ENCODE results near the gene CCDC73. TPM values are rescaled to one million over a fixed set of nuclear protein-coding genes. Genes with fewer than 3 reads are reported as not detected.
"Not testable (repeated sequence)": the region's sequence is repeated elsewhere in the genome, so short reads cannot be mapped to it uniquely, and the experiment has no call there.

The CCDC73 gene
- polyA plus RNA-seq, 1 donor (not counting 4 experiments of a cell fraction or from before 2014, with no cell fraction given): not detected

DNA sequence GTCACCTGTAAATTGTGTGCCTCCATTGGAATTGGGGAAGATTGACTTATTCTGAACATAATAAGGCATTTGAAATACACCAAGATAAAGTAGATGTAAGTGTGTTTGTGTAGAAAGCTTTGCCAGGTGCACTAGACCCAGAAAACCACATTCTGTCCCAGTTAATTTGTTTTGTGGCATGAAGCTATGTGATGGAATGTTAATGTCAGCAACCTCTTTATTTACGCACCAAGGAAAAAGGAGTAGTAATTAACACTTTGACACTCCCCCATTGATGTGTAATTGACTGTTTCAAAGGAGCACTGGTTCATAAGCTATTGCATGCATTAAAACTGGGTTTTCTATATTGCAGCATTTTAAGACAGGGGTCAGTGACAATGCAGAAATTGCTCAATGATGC, 196.5 kb downstream of the CCDC73 start:
- dilution Hi-C loops (cut with MboI; ENCODE audit: extremely low pct_ligation_motif_present, low sequenced_read_pairs): no loop called here
- Histone ChIP-seq H3K79me2 (ENCODE audit: control insufficient read depth, insufficient read depth, low read length) (peaks cover 11% of the 10 kb centered on the region), H2AFZ (ENCODE audit: control insufficient read depth, low read length) (no peak overlapping the region)

GRCh38 chr11:32596114-32596513, 198.3 kb downstream of the CCDC73 start:
- H4K20me1 ChIP-seq (ENCODE audit: control insufficient read depth, extremely low read depth, insufficient read depth, low read length); H3K4me3 ChIP-seq (ENCODE audit: control insufficient read depth in 2 of 3, extremely low read depth in 1 of 3, insufficient read depth in 2 of 3, low read depth in 1 of 3, low read length in 3 of 3); dilution Hi-C loops (cut with MboI; ENCODE audit: extremely low pct_ligation_motif_present, low sequenced_read_pairs); H2AFZ ChIP-seq (ENCODE audit: control insufficient read depth, low read length); H3K9ac ChIP-seq (ENCODE audit: control insufficient read depth, extremely low read depth, insufficient read depth, low read length); H3K9me1 ChIP-seq (ENCODE audit: control insufficient read depth, extremely low read depth, insufficient read depth, low read length); H3K27ac ChIP-seq (ENCODE audit: control insufficient read depth, insufficient read depth, low read length); H3K4me1 ChIP-seq (ENCODE audit: control insufficient read depth, extremely low read depth, insufficient read depth, low read length); FAIRE-seq; H3K4me2 ChIP-seq (ENCODE audit: control insufficient read depth, extremely low read depth, insufficient read depth, low read depth, low read length); H3K9me3 ChIP-seq (ENCODE audit: control insufficient read depth, low read depth, low read length); DNase-seq (ENCODE audit: low read depth, low spot score); H3K27me3 ChIP-seq (ENCODE audit: control insufficient read depth, extremely low read depth, insufficient read depth, low read length): not testable (repeated sequence)
- H3K36me3 ChIP-seq (ENCODE audit: control insufficient read depth in 2 of 2, extremely low read depth in 1 of 2, insufficient read depth in 2 of 2, low read length in 2 of 2): peaks cover 28 to 32% of the 10 kb centered on the region in 2 experiments
- H3K79me2 ChIP-seq (ENCODE audit: control insufficient read depth, insufficient read depth, low read length): peaks cover 23% of the 10 kb centered on the region

More for the DNA sequence above, 196.5 kb downstream of the CCDC73 start:
- H3K9me1 ChIP-seq (ENCODE audit: control insufficient read depth, extremely low read depth, insufficient read depth, low read length): no peaks in the 10 kb centered on the region
- no peak overlapping the region for H3K4me2 ChIP-seq (ENCODE audit: control insufficient read depth, extremely low read depth, insufficient read depth, low read depth, low read length)
- H4K20me1 ChIP-seq (ENCODE audit: control insufficient read depth, extremely low read depth, insufficient read depth, low read length): peaks cover 2% of the 10 kb centered on the region
- no peaks in the 10 kb centered on the region for H3K9me3 ChIP-seq (ENCODE audit: control insufficient read depth, low read depth, low read length)
- no peak for DNase-seq (ENCODE audit: low read depth, low spot score)
- H3K4me3 ChIP-seq (ENCODE audit: control insufficient read depth in 2 of 3, extremely low read depth in 1 of 3, insufficient read depth in 2 of 3, low read depth in 1 of 3, low read length in 3 of 3): no peak overlapping the region
- peaks cover 20 to 22% of the 10 kb centered on the region in 2 experiments for H3K36me3 ChIP-seq (ENCODE audit: control insufficient read depth in 2 of 2, extremely low read depth in 1 of 2, insufficient read depth in 2 of 2, low read length in 2 of 2)
- no peaks in the 10 kb centered on the region for H3K4me1 ChIP-seq (ENCODE audit: control insufficient read depth, extremely low read depth, insufficient read depth, low read length)
- TF ChIP-seq CTCF (optimal IDR thresholded peaks at IDR 0.05 in 1 of 3, IDR thresholded peaks at IDR 0.05 in 1 of 3, conservative IDR thresholded peaks at IDR 0.05 in 1 of 3; ENCODE audit: extremely low read depth in 1 of 3, insufficient read depth in 2 of 3, low read length in 3 of 3) (no peak), EZH2 (IDR thresholded peaks at IDR 0.05; ENCODE audit: low read length) (no peak)
- no peak for FAIRE-seq
- no peaks in the 10 kb centered on the region for H3K27me3 ChIP-seq (ENCODE audit: control insufficient read depth, extremely low read depth, insufficient read depth, low read length)
- no peak overlapping the region for H3K27ac ChIP-seq (ENCODE audit: control insufficient read depth, insufficient read depth, low read length)
- H3K9ac ChIP-seq (ENCODE audit: control insufficient read depth, extremely low read depth, insufficient read depth, low read length): no peak overlapping the region

DNA sequence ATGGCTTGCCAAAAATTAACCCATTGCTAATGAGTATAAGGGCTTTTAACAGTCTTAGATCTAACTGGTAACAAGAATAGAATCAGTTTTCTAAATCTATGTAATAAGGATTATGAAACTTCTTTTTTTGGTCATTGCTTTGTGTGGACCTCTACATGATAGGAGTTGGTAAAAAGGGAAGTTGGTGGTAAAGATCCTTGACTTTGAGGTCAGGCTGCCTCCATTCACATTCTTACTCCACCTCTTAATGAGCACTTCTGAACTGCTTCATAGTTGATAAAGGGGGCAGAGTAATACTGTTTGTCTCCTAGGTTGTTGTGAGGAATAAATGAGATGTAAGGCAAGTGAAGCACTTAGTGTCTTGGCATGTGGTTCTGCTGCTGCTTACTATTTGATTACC, 200.2 kb downstream of the CCDC73 start:
- H3K9ac ChIP-seq (ENCODE audit: control insufficient read depth, extremely low read depth, insufficient read depth, low read length): no peak overlapping the region
- H3K79me2 ChIP-seq (ENCODE audit: control insufficient read depth, insufficient read depth, low read length): peaks cover 31% of the 10 kb centered on the region
- TF ChIP-seq EZH2 (IDR thresholded peaks at IDR 0.05; ENCODE audit: low read length) (no peak), CTCF (optimal IDR thresholded peaks at IDR 0.05 in 1 of 3, IDR thresholded peaks at IDR 0.05 in 1 of 3, conservative IDR thresholded peaks at IDR 0.05 in 1 of 3; ENCODE audit: extremely low read depth in 1 of 3, insufficient read depth in 2 of 3, low read length in 3 of 3) (no peak)
- no peaks in the 10 kb centered on the region for H3K4me1 ChIP-seq (ENCODE audit: control insufficient read depth, extremely low read depth, insufficient read depth, low read length)
- no peak for FAIRE-seq
- no peak overlapping the region for H3K4me3 ChIP-seq (ENCODE audit: control insufficient read depth in 2 of 3, extremely low read depth in 1 of 3, insufficient read depth in 2 of 3, low read depth in 1 of 3, low read length in 3 of 3)
- no peaks in the 10 kb centered on the region for H4K20me1 ChIP-seq (ENCODE audit: control insufficient read depth, extremely low read depth, insufficient read depth, low read length)
- no peak overlapping the region for H3K27ac ChIP-seq (ENCODE audit: control insufficient read depth, insufficient read depth, low read length)
- H3K9me3 ChIP-seq (ENCODE audit: control insufficient read depth, low read depth, low read length): no peaks in the 10 kb centered on the region
- H3K27me3 ChIP-seq (ENCODE audit: control insufficient read depth, extremely low read depth, insufficient read depth, low read length): no peaks in the 10 kb centered on the region
- no peak overlapping the region for H3K4me2 ChIP-seq (ENCODE audit: control insufficient read depth, extremely low read depth, insufficient read depth, low read depth, low read length)
- no peaks in the 10 kb centered on the region for H3K9me1 ChIP-seq (ENCODE audit: control insufficient read depth, extremely low read depth, insufficient read depth, low read length)
- DNase-seq (ENCODE audit: low read depth, low spot score): no peak
- peaks cover 33 to 35% of the 10 kb centered on the region in 2 experiments for H3K36me3 ChIP-seq (ENCODE audit: control insufficient read depth in 2 of 2, extremely low read depth in 1 of 2, insufficient read depth in 2 of 2, low read length in 2 of 2)
- dilution Hi-C loops (cut with MboI; ENCODE audit: extremely low pct_ligation_motif_present, low sequenced_read_pairs): no loop called here
- no peak overlapping the region for H2AFZ ChIP-seq (ENCODE audit: control insufficient read depth, low read length)
